Measurements from ENCODE around the gene OASL.

DNA sequence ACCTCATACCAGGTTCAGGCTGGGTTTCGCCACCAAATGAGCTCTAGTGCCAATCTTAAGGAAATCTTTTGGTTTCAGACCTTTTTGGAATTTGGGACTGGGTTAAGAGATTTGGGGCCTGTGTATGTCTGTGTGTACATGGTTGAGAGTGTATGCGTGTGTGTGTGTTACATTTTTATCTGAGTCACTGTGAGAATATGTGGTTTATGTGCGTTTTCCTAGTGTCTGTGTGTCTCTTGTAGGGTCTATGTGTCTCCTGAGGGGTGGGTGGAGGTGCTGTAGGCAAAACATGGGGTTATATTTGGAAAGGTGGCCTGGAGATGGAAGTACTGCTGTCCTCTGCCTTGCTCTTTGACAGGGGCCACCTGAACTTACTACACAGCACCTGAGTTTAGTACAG, 40.6 kb downstream of the OASL start:
- TF ChIP-seq ELF1 (IDR thresholded peaks at IDR 0.05) (no peak), POLR2AphosphoS5 (IDR thresholded peaks at IDR 0.05; ENCODE audit: low read depth, low read length) (no peak), RAD21 (IDR thresholded peaks at IDR 0.05; ENCODE audit: low read length) (no peak), FOXM1 (IDR thresholded peaks at IDR 0.05; ENCODE audit: low read depth) (no peak), SMC3 (IDR thresholded peaks at IDR 0.05; ENCODE audit: low read depth, low read length) (no peak), REST (IDR thresholded peaks at IDR 0.05; ENCODE audit: low read depth, low read length) (no peak), NFIC (IDR thresholded peaks at IDR 0.05; ENCODE audit: borderline replicate concordance) (no peak), TAF1 (IDR thresholded peaks at IDR 0.05; ENCODE audit: borderline replicate concordance, low read depth, low read length) (no peak), EP300 (IDR thresholded peaks at IDR 0.05; ENCODE audit: borderline replicate concordance in 1 of 2, low read depth in 1 of 2, low read length in 1 of 2) (no peak)
- TF ChIP-seq, protein P1, sequence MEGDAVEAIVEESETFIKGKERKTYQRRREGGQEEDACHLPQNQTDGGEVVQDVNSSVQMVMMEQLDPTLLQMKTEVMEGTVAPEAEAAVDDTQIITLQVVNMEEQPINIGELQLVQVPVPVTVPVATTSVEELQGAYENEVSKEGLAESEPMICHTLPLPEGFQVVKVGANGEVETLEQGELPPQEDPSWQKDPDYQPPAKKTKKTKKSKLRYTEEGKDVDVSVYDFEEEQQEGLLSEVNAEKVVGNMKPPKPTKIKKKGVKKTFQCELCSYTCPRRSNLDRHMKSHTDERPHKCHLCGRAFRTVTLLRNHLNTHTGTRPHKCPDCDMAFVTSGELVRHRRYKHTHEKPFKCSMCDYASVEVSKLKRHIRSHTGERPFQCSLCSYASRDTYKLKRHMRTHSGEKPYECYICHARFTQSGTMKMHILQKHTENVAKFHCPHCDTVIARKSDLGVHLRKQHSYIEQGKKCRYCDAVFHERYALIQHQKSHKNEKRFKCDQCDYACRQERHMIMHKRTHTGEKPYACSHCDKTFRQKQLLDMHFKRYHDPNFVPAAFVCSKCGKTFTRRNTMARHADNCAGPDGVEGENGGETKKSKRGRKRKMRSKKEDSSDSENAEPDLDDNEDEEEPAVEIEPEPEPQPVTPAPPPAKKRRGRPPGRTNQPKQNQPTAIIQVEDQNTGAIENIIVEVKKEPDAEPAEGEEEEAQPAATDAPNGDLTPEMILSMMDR (IDR thresholded peaks at IDR 0.05), result no peak
- TF ChIP-seq, protein P2, sequence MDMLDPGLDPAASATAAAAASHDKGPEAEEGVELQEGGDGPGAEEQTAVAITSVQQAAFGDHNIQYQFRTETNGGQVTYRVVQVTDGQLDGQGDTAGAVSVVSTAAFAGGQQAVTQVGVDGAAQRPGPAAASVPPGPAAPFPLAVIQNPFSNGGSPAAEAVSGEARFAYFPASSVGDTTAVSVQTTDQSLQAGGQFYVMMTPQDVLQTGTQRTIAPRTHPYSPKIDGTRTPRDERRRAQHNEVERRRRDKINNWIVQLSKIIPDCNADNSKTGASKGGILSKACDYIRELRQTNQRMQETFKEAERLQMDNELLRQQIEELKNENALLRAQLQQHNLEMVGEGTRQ (IDR thresholded peaks at IDR 0.05; ENCODE audit: borderline replicate concordance, low read depth, low read length), result no peak
- TF ChIP-seq, protein P3, sequence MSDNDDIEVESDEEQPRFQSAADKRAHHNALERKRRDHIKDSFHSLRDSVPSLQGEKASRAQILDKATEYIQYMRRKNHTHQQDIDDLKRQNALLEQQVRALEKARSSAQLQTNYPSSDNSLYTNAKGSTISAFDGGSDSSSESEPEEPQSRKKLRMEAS (IDR thresholded peaks at IDR 0.05; ENCODE audit: low read depth), result no peak
- TF ChIP-seq, protein P4, sequence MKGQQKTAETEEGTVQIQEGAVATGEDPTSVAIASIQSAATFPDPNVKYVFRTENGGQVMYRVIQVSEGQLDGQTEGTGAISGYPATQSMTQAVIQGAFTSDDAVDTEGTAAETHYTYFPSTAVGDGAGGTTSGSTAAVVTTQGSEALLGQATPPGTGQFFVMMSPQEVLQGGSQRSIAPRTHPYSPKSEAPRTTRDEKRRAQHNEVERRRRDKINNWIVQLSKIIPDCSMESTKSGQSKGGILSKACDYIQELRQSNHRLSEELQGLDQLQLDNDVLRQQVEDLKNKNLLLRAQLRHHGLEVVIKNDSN (IDR thresholded peaks at IDR 0.05; ENCODE audit: borderline replicate concordance, low read depth), result no peak

Measured in SK-N-SH (cell line).